Measurements from ENCODE around the gene ADAM33.

The ADAM33 gene

GRCh38 chr20:3680701-3681351 is 984 bp downstream of the ADAM33 start:
- no peak for FAIRE-seq
- TF ChIP-seq POLR2A (IDR thresholded peaks at IDR 0.05; ENCODE audit: low read depth, low read length), result no peak
- no peak for TF ChIP-seq POU2F2 (IDR thresholded peaks at IDR 0.05; ENCODE audit: low read depth, low read length)
- no peak for TF ChIP-seq PAX5 (IDR thresholded peaks at IDR 0.05; ENCODE audit: insufficient read depth, low read length, severe bottlenecking)
- TF ChIP-seq TAF1 (IDR thresholded peaks at IDR 0.05; ENCODE audit: low read depth, low read length), result no peak
- TF ChIP-seq POLR2AphosphoS5 (IDR thresholded peaks at IDR 0.05; ENCODE audit: low read depth, low read length), result no peak
- no peak for TF ChIP-seq SPI1 (IDR thresholded peaks at IDR 0.05; ENCODE audit: low read depth, low read length)

DNA sequence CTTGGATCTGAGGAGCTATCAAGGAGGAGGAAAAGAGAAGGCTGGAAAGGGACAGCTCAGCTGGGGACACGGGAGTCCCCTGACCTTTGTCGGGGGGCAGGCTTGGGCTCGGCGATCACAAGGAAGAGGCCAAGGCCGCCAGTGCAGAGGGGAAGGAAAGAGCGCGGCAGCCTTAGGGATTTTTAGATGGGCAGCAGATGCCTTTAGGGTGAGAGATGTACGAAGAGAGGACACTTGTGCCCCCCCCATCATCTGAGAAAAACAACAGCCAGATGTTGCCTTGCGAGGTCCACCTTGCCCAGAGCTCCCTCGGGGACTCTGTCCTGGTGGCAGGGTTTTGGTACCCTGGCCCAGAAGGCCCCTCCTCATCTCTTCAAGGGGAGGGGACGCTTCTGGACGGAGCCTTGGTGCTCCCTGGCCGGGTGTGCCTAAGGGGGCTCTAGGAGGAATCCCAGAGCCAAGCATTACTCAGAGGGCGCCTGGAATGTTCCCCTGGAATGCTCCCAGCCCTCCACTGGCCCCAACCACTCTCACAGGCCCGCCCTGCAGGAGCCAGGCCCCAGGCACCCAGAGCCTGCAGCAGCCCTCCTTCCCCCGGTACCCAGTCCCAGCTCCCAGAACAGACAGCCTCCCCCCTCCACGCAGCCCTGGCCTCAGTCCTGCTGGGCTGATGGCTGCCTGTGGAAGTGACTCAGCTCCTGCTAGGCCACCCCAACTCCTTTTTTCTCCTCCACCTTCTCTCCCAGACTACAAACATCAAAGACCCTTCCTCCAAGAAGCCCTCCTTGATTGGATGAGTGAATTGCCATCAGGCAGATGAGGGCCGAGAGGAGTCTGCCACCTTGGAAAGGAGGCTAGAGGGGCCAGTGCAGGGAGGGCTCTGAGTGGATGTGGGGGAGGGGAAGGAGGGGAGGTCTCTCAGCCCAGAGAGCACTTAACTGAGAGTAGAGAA is 1.8 kb downstream of the ADAM33 start:
- no peak for DNase-seq (ENCODE audit: insufficient read length, low spot score)
- FAIRE-seq, result no peak
- TF ChIP-seq SPI1 (IDR thresholded peaks at IDR 0.05; ENCODE audit: low read depth, low read length) (no peak), POU2F2 (IDR thresholded peaks at IDR 0.05; ENCODE audit: low read depth, low read length) (no peak)

More at GRCh38 chr20:3680701-3681351, 984 bp downstream of the ADAM33 start:
- DNase-seq (ENCODE audit: insufficient read length, low spot score), result no peak

GRCh38 chr20:3678856-3679720 is 2.7 kb downstream of the ADAM33 start:
- TF ChIP-seq POLR2A (IDR thresholded peaks at IDR 0.05; ENCODE audit: low read depth, low read length) (no peak), PAX5 (IDR thresholded peaks at IDR 0.05; ENCODE audit: insufficient read depth, low read length, severe bottlenecking) (no peak), TAF1 (IDR thresholded peaks at IDR 0.05; ENCODE audit: low read depth, low read length) (no peak), POLR2AphosphoS5 (IDR thresholded peaks at IDR 0.05; ENCODE audit: low read depth, low read length) (no peak), SPI1 (IDR thresholded peaks at IDR 0.05; ENCODE audit: low read depth, low read length) (no peak), POU2F2 (IDR thresholded peaks at IDR 0.05; ENCODE audit: low read depth, low read length) (no peak)
- FAIRE-seq (no peak), DNase-seq (ENCODE audit: insufficient read length, low spot score) (no peak)

DNA sequence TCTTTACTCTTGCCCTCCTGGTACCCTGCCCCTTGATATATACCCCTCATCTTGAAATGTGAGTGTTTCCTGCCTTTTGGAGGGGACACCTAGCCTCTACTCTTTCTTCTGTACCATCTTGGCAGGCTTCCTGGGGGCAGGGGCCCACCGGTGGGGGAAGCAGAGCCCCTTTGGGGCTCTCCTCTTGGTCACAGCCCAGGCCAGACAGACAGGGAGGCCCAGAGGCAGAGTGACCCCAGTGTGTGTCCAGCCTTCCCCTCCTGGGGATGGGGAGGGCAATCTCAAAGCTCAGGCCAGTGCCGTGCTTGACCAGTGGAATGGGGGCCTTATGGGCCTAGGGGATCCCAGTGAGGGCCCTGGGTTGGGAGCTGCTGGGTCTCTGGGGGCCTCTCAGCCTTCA is 3.6 kb downstream of the ADAM33 start:
- FAIRE-seq, result no peak
- TF ChIP-seq POLR2A (IDR thresholded peaks at IDR 0.05; ENCODE audit: low read depth, low read length) (no peak), SPI1 (IDR thresholded peaks at IDR 0.05; ENCODE audit: low read depth, low read length) (no peak), TAF1 (IDR thresholded peaks at IDR 0.05; ENCODE audit: low read depth, low read length) (no peak), POU2F2 (IDR thresholded peaks at IDR 0.05; ENCODE audit: low read depth, low read length) (no peak)
- DNase-seq (ENCODE audit: insufficient read length, low spot score), result no peak

DNA sequence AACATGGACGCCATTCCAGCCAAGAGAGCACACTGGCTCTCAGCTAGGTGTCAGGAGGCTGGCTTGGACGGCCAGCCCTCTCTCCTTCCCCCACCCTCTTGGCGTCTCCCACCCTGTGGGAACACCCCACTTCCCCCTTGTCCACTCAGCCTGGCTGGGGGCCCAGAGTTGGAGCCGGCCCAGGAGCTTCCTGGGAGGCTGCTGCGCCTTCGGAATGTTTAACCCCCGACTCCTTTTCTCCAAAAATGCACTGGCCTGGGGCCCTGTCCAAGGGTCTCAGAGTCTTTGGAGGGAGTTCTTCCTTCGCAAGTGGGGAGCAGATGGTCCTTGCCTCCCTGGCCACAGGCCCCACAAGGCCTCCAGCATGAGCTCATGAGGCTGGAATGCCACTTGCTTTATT is 4.1 kb downstream of the ADAM33 start:
- no peak for DNase-seq (ENCODE audit: insufficient read length, low spot score)
- FAIRE-seq, result no peak
- TF ChIP-seq POLR2A (IDR thresholded peaks at IDR 0.05; ENCODE audit: low read depth, low read length) (no peak), SPI1 (IDR thresholded peaks at IDR 0.05; ENCODE audit: low read depth, low read length) (no peak), POLR2AphosphoS5 (IDR thresholded peaks at IDR 0.05; ENCODE audit: low read depth, low read length) (no peak), POU2F2 (IDR thresholded peaks at IDR 0.05; ENCODE audit: low read depth, low read length) (no peak), PAX5 (IDR thresholded peaks at IDR 0.05; ENCODE audit: insufficient read depth, low read length, severe bottlenecking) (no peak), TAF1 (IDR thresholded peaks at IDR 0.05; ENCODE audit: low read depth, low read length) (no peak)

DNA sequence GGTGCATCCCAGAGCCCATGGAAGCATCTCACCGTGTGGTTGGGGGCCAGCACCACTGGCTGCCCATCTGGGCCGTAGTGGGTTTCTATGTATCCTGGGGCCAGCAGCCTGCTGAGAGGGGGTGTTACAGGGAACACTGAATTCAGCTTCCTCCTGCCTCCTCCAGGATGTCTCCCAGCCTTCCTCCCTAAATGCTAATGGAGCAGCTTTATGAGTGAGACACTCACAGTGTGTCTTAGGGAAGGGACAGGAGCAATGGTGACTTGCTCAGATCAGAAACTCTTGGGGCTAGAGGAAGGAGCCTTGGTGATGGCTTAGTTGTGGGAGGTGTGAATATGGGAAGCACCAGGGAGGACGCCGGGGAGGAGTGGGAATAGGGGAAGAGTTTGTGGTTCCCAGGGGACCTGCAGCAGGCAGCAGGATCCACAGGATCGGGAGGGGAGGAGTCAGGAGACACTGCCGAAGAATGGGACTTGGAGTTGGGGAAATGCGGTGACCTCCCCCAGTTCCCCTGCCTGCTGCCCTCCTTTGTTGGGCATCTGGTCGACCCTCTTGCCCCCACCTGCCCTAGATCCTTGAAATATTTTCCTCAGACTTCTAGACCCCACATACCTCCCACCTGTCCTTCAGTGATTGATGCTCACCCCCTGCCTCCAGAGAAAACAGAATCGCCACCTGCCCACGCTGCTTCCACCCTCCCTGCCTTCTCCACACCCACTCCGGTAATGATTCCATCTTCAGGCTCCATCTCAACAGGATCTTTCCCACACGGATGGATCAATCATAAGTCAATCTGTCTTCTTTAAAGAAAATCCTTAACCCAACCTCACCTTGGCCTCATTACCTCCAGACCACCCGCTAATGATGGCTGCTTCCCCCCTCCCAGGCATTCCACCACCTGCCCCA is 6.6 kb downstream of the ADAM33 start:
- TF ChIP-seq POU2F2 (IDR thresholded peaks at IDR 0.05; ENCODE audit: low read depth, low read length) (no peak), SPI1 (IDR thresholded peaks at IDR 0.05; ENCODE audit: low read depth, low read length) (no peak), POLR2AphosphoS5 (IDR thresholded peaks at IDR 0.05; ENCODE audit: low read depth, low read length) (no peak), POLR2A (IDR thresholded peaks at IDR 0.05; ENCODE audit: low read depth, low read length) (no peak), TAF1 (IDR thresholded peaks at IDR 0.05; ENCODE audit: low read depth, low read length) (no peak), PAX5 (IDR thresholded peaks at IDR 0.05; ENCODE audit: insufficient read depth, low read length, severe bottlenecking) (no peak)
- DNase-seq (ENCODE audit: insufficient read length, low spot score) (no peak), FAIRE-seq (no peak)

DNA sequence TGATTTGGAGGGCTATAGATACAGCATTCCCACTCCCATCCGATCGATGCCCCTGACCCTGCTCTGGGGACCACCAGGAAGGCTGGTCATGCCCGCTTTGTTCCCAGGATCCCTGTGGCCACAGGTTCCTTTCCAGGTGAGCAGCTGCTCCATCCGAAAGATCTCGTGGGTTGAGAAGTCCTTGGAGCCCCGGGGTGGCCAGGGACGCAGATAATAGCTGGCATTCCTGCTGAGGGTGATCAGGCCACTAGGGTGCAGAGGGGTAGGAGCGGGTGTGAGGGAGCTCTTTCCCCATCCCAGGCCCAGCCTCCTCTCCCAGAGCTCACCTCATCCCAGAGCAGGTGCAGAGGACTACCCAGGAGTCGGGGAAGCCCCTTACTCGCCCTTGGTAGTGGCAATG is 7.4 kb downstream of the ADAM33 start:
- no peak for FAIRE-seq
- DNase-seq (ENCODE audit: insufficient read length, low spot score), result no peak
- TF ChIP-seq TAF1 (IDR thresholded peaks at IDR 0.05; ENCODE audit: low read depth, low read length) (no peak), POLR2AphosphoS5 (IDR thresholded peaks at IDR 0.05; ENCODE audit: low read depth, low read length) (no peak), SPI1 (IDR thresholded peaks at IDR 0.05; ENCODE audit: low read depth, low read length) (no peak), POLR2A (IDR thresholded peaks at IDR 0.05; ENCODE audit: low read depth, low read length) (no peak), PAX5 (IDR thresholded peaks at IDR 0.05; ENCODE audit: insufficient read depth, low read length, severe bottlenecking) (no peak), POU2F2 (IDR thresholded peaks at IDR 0.05; ENCODE audit: low read depth, low read length) (no peak)

- no peak for TF ChIP-seq POLR2A (IDR thresholded peaks at IDR 0.05; ENCODE audit: low read depth, low read length)
- TF ChIP-seq POU2F2 (IDR thresholded peaks at IDR 0.05; ENCODE audit: low read depth, low read length), result no peak
- no peak for TF ChIP-seq TAF1 (IDR thresholded peaks at IDR 0.05; ENCODE audit: low read depth, low read length)
- no peak for TF ChIP-seq POLR2AphosphoS5 (IDR thresholded peaks at IDR 0.05; ENCODE audit: low read depth, low read length)
- no peak for TF ChIP-seq SPI1 (IDR thresholded peaks at IDR 0.05; ENCODE audit: low read depth, low read length)
- TF ChIP-seq PAX5 (IDR thresholded peaks at IDR 0.05; ENCODE audit: insufficient read depth, low read length, severe bottlenecking), result no peak
- DNase-seq (ENCODE audit: insufficient read length, low spot score) (no peak), FAIRE-seq (no peak)
Measured at GRCh38 chr20:3673221-3674070, 8.4 kb downstream of the ADAM33 start.

Data from GM12891 (cell line).